SK-N-MC (cell line): Measurements from ENCODE around the gene OR11G2.
"Not testable (repeated sequence)": the region's sequence is repeated elsewhere in the genome, so short reads cannot be mapped to it uniquely, and the experiment has no call there.

Experiments used
- DNase-seq: peaks from one replicate; pipeline ENCODE4 v3.0.0-alpha.2; 2011; ENCODE audit warnings: low read depth, low spot score
- H3K27ac ChIP-seq: fragments of 200-600 bp; sonication (generic); 2 replicates; pipeline ENCODE4 v1.5.1; 2016; ENCODE audit warnings: mixed run types
- H3K36me3 ChIP-seq: fragments of 200-600 bp; sonication (generic); 2 replicates; pipeline ENCODE4 v1.6.1; 2017; ENCODE audit warnings: antibody characterized with exemption, low read length, mixed read lengths; ENCODE audit not compliant: insufficient read depth
- H3K4me3 ChIP-seq: fragments of 200-600 bp; sonication (generic); 2 replicates; pipeline ENCODE4 v1.5.1; 2016
- H3K9ac ChIP-seq: fragments of 200-600 bp; sonication (generic); 2 replicates; pipeline ENCODE4 v1.8.0; 2017; ENCODE audit warnings: mixed run types, mixed read lengths; ENCODE audit not compliant: insufficient read length
- H3K9me3 ChIP-seq: fragments of 200-600 bp; sonication (generic); 2 replicates; pipeline ENCODE4 v1.6.1; 2017; ENCODE audit warnings: low read depth, mild to moderate bottlenecking, antibody characterized with exemption, low read length, moderate library complexity, mixed read lengths
- EZH2 ChIP-seq: fragments of 200-600 bp; sonication (generic); IDR thresholded peaks from one replicate; pipeline ENCODE4 v1.6.1; 2017; ENCODE audit warnings: antibody characterized with exemption
- FOXP2 ChIP-seq: optimal IDR thresholded peaks from 2 replicates; pipeline ENCODE3; 2011; ENCODE audit warnings: mild to moderate bottlenecking, moderate library complexity; ENCODE audit not compliant: insufficient read depth; ENCODE audit errors: extremely low read length, control extremely low read depth
- POLR2AphosphoS5 ChIP-seq: IDR thresholded peaks from 2 replicates; pipeline ENCODE4 v1.6.1; 2012; ENCODE audit warnings: mild to moderate bottlenecking, low read depth, low read length, borderline replicate concordance

OR11G2 gene, protein sequence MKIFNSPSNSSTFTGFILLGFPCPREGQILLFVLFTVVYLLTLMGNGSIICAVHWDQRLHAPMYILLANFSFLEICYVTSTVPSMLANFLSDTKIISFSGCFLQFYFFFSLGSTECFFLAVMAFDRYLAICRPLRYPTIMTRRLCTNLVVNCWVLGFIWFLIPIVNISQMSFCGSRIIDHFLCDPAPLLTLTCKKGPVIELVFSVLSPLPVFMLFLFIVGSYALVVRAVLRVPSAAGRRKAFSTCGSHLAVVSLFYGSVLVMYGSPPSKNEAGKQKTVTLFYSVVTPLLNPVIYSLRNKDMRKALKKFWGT

DNA sequence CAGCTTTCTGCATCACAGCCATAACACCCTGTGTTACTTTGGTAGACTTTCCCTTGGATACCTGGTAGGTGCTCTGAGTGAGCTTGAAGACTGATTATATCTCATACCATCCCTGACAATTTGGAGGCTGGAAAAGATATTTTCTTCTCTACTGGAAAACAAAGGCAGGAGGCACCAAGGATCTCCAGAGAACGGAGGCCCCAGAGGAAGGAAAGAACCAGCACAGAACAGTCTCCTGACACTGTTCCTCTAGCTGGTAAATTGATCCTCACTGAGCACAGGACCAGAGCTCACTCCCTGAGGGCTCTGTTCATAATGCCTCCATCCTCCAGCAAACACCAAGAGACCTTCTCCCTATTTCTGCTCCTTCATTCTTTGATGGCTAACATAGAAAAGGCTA, at the start of gene OR11G2:
Gene OR11G2 (plus strand): TSS at position 301 of the 400 bp plus-strand sequence. CDS start 6,542 bp downstream, outside the sequence.
- no peaks in the 10 kb centered on the region for H3K9me3 ChIP-seq
- H3K9ac ChIP-seq, result no peak within 1 kb of the TSS
- H3K36me3 ChIP-seq, result no peaks in the 10 kb centered on the region
- DNase-seq, result no peak
- no peak within 1 kb of the TSS for H3K27ac ChIP-seq
- TF ChIP-seq POLR2AphosphoS5, result no peak
- TF ChIP-seq FOXP2, result no peak
- no peak for TF ChIP-seq EZH2
- no peak within 1 kb of the TSS for H3K4me3 ChIP-seq

DNA sequence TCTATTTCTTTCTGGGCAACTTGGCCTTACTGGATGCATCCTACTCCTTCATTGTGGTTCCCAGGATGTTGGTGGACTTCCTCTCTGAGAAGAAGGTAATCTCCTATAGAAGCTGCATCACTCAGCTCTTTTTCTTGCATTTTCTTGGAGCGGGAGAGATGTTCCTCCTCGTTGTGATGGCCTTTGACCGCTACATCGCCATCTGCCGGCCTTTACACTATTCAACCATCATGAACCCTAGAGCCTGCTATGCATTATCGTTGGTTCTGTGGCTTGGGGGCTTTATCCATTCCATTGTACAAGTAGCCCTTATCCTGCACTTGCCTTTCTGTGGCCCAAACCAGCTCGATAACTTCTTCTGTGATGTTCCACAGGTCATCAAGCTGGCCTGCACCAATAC, 46.8 kb upstream of the OR11G2 start:
- TF ChIP-seq EZH2 (no peak), FOXP2 (no peak), POLR2AphosphoS5 (no peak)
- Histone ChIP-seq H3K9ac (no peak overlapping the region), H3K27ac (no peak overlapping the region), H3K4me3 (no peak overlapping the region), H3K9me3 (no peaks in the 10 kb centered on the region), H3K36me3 (no peaks in the 10 kb centered on the region)
- no peak for DNase-seq

DNA sequence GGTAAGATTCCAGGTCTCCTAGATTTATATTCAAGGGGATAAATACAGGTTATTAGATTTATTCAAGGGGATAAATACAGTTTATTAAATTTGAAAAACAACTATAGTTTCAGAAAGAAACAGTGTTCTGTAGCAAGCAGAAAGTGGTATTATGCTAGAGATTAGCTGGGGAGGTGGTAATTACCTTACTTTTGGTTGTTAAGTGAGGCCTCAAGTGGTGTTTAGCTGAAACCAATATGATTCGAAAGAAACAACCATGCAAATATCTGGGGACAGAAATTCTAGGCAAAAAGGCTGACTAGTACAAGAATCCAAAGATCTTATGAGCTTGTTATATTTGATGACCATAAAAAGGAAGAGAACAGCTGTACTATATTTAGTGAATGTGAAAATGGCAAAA, 45.9 kb upstream of the OR11G2 start:
- no peaks in the 10 kb centered on the region for H3K9me3 ChIP-seq

DNA sequence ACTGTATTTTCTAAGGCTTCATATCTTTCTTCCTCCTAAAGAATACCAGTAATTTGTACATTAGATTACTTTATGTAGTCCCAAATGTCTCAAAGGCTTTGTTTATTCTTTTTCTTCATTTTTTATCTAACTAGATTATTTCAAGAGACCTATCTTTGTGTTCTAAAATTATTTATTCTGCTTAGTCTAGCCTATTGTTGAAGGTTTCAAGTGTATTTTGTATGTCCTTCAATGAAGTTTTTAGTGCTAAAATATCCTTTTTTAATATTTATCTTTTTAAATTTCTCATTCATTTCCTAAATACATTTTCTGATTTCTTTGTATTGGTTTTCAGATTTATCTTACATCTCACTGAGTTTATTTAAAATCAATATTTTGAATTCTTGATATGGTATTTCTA, 26.2 kb upstream of the OR11G2 start:
- Histone ChIP-seq H3K9me3 (no peaks in the 10 kb centered on the region), H3K4me3 (no peak overlapping the region), H3K27ac (no peak overlapping the region), H3K9ac (no peak overlapping the region), H3K36me3 (no peaks in the 10 kb centered on the region)
- TF ChIP-seq FOXP2 (no peak), EZH2 (no peak), POLR2AphosphoS5 (no peak)
- DNase-seq, result no peak

More for the DNA sequence above, 45.9 kb upstream of the OR11G2 start:
- no peak for DNase-seq
- Histone ChIP-seq H3K4me3 (no peak overlapping the region), H3K9ac (no peak overlapping the region), H3K36me3 (no peaks in the 10 kb centered on the region), H3K27ac (no peak overlapping the region)
- TF ChIP-seq FOXP2 (no peak), POLR2AphosphoS5 (no peak), EZH2 (no peak)

DNA sequence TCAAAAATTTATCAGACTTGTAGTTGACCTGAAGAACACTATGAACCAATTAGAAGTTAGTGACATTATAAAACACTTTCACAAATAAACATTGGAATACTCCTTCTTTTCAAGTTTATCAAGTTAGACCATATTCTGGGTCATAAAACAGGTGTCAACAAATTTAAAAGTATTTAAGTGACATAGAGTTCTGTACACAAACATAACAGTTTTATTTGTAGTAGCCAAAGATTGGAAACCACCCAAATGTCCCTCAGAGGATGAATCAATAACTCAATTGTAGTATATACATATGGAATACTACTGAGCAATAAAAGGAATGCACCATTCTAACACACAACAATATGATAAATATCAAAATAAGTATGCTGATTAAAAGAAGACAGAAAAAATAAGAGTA, 23.6 kb upstream of the OR11G2 start:
- DNase-seq, result no peak
- Histone ChIP-seq H3K4me3 (no peak overlapping the region), H3K9me3 (no peaks in the 10 kb centered on the region), H3K9ac (no peak overlapping the region), H3K36me3 (no peaks in the 10 kb centered on the region), H3K27ac (no peak overlapping the region)
- TF ChIP-seq FOXP2 (no peak), POLR2AphosphoS5 (no peak), EZH2 (no peak)

DNA sequence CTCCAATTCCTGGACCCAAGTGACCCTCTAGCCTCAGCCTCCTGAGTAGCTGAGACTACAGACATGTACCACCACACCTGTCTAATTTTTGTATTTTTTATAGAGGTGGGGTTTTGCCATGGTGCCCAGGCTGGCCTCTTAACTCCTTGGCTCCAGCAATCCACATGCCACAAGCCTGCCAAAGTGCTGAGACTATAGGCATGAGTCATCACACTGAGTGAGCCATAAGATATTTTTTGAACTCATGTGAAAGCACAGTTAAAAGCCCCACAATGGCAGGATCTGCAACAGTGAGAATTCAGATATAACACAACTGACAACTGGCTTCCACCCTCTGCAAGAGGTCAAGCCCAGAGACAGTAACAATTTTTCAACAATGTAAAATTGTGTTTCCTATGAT, 20.8 kb upstream of the OR11G2 start:
- not testable (repeated sequence) for H3K4me3 ChIP-seq, H3K9ac ChIP-seq, DNase-seq, H3K36me3 ChIP-seq, H3K9me3 ChIP-seq, H3K27ac ChIP-seq

DNA sequence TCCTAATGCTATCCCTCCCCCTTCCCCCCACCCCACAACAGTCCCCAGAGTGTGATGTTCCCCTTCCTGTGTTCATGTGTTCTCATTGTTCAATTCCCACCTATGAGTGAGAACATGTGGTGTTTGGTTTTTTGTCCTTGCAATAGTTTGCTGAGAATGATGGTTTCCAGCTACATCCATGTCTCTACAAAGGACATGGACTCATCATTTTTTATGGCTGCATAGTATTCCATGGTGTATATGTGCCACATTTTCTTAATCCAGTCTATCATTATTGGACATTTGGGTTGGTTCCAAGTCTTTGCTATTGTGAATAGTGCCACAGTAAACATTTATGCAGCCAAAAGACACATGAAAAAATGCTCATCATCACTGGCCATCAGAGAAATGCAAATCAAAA, 16.5 kb upstream of the OR11G2 start:
- not testable (repeated sequence) for H3K27ac ChIP-seq, H3K9me3 ChIP-seq, H3K36me3 ChIP-seq, H3K9ac ChIP-seq, H3K4me3 ChIP-seq, DNase-seq

DNA sequence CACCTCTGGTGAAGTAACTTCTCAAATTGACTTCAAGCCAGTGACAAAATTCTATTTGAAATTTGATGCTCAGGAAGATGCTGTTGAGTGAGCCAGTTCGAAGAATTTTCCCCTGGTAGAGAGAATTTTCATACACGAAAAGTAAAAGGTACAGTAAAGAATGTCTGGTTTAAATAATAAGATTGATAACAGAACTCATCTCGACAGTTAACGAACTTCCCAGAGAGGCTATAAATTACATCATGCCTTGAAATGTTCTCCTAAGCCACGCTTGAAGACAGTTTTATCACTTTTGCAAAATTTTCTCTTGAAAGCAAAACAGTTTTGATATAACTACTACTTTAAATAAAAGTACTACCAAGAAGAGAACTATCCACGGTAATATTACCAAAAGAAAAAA, 14.4 kb upstream of the OR11G2 start:
- no peak overlapping the region for H3K27ac ChIP-seq
- no peak overlapping the region for H3K9ac ChIP-seq
- H3K4me3 ChIP-seq, result no peak overlapping the region
- no peak for DNase-seq
- no peak for TF ChIP-seq EZH2
- TF ChIP-seq POLR2AphosphoS5, result no peak
- TF ChIP-seq FOXP2, result no peak
- no peaks in the 10 kb centered on the region for H3K36me3 ChIP-seq
- no peaks in the 10 kb centered on the region for H3K9me3 ChIP-seq

DNA sequence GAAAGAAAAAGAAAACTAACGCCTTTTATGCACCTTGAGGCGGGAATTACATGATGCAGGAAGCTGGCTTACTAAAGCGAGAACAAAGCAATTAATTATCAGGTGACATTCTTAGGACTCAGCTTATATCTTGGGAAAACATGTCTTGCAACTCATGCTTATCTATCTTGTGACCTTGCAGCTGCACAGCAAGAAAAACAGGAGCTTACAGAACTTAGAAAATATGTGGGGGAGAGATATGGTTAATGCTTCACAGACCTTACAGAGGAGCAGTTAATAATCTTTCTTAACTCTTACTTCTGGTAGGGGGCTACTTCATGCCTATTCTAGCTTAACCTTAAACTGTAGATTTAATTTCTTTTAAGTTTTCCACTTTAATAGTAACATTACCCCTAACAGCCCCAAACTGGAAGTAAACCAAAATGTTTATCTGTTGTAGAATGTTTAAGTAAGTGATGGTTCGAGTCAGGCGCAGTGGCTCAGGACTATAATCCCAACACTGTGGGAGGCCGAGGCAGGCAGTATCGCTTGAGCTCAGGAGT, 13.2 kb upstream of the OR11G2 start:
- no peaks in the 10 kb centered on the region for H3K9me3 ChIP-seq
- no peak overlapping the region for H3K27ac ChIP-seq

More for the DNA sequence above, 13.2 kb upstream of the OR11G2 start:
- Histone ChIP-seq H3K4me3 (no peak overlapping the region), H3K9ac (no peak overlapping the region), H3K36me3 (no peaks in the 10 kb centered on the region)
- TF ChIP-seq FOXP2, result no peak
- no peak for TF ChIP-seq EZH2
- no peak for TF ChIP-seq POLR2AphosphoS5
- no peak for DNase-seq
